NCI-H69 (cell line): ENCODE results near the gene OR10A4.
"Not testable (repeated sequence)": the region's sequence is repeated elsewhere in the genome, so short reads cannot be mapped to it uniquely, and the experiment has no call there.

ENCODE experiments used
- DNase-seq: peaks from one replicate; lab custom pipeline; 2025; lab: John Stamatoyannopoulos, UW

The OR10A4 gene

GRCh38 chr11:6876325-6876724 is at the start of gene OR10A4:
TSS of gene OR10A4 (plus strand) at chr11:6876625. CDS start at chr11:6876648, 23 bp downstream.
- no peak for DNase-seq

- DNase-seq = no peak
Observed at GRCh38 chr11:6828103-6828502, 48.3 kb upstream of the OR10A4 start.

GRCh38 chr11:6833356-6833755 is 43.1 kb upstream of the OR10A4 start:
- DNase-seq = no peak

- DNase-seq = no peak
Observed at GRCh38 chr11:6834021-6834420, 42.4 kb upstream of the OR10A4 start.

- DNase-seq = no peak
Observed at GRCh38 chr11:6841694-6842093, 34.7 kb upstream of the OR10A4 start.

GRCh38 chr11:6843670-6844069 is 32.8 kb upstream of the OR10A4 start:
- DNase-seq = no peak

GRCh38 chr11:6844356-6844755 is 32.1 kb upstream of the OR10A4 start:
- DNase-seq = peak; percentile 3

GRCh38 chr11:6845383-6845782 is 31.0 kb upstream of the OR10A4 start, which contains the start of gene OR10A5:
TSS of gene OR10A5 (plus strand) at chr11:6845683. CDS start at chr11:6845683, 0 bp downstream.
- no peak for DNase-seq

- no peak for DNase-seq
Observed at GRCh38 chr11:6850526-6850925, 25.9 kb upstream of the OR10A4 start.

GRCh38 chr11:6854801-6855200 is 21.6 kb upstream of the OR10A4 start:
- DNase-seq = not testable (repeated sequence)

GRCh38 chr11:6855971-6856541 is 20.4 kb upstream of the OR10A4 start:
- DNase-seq = no peak

- DNase-seq = no peak
Observed at GRCh38 chr11:6856871-6857270, 19.6 kb upstream of the OR10A4 start.

- no peak for DNase-seq
Observed at GRCh38 chr11:6862961-6863360, 13.5 kb upstream of the OR10A4 start, which contains the start of gene OR10A2. TSS of gene OR10A2 (plus strand) at chr11:6863057. CDS start at chr11:6869755, 6,698 bp downstream.

- no peak for DNase-seq
Observed at GRCh38 chr11:6864438-6864837, 12.0 kb upstream of the OR10A4 start.

- no peak for DNase-seq
Observed at GRCh38 chr11:6871278-6871677, 5.1 kb upstream of the OR10A4 start.

GRCh38 chr11:6875761-6876160 is 664 bp upstream of the OR10A4 start:
- no peak for DNase-seq

- DNase-seq = no peak
Observed at GRCh38 chr11:6876914-6877313, 489 bp downstream of the OR10A4 start.

- DNase-seq = no peak
Observed at GRCh38 chr11:6882751-6883150, 6.3 kb downstream of the OR10A4 start.

- not testable (repeated sequence) for DNase-seq
Observed at GRCh38 chr11:6887711-6888110, 11.3 kb downstream of the OR10A4 start.

- no peak for DNase-seq
Observed at GRCh38 chr11:6888830-6889229, 12.4 kb downstream of the OR10A4 start.

- DNase-seq = no peak
Observed at GRCh38 chr11:6889835-6890234, 13.4 kb downstream of the OR10A4 start.

- no peak for DNase-seq
Observed at GRCh38 chr11:6892400-6892799, 16.0 kb downstream of the OR10A4 start, which contains the start of gene OR2D2. TSS of gene OR2D2 (minus strand) at chr11:6892500. CDS start at chr11:6892500, 0 bp downstream.

- no peak for DNase-seq
Observed at GRCh38 chr11:6894097-6894496, 17.7 kb downstream of the OR10A4 start.

GRCh38 chr11:6895010-6895409 is 18.6 kb downstream of the OR10A4 start:
- no peak for DNase-seq
